ENCODE measurements around the gene ETHE1. TPM values are rescaled to one million over a fixed set of nuclear protein-coding genes. Genes with fewer than 3 reads are reported as not detected.

Gene ETHE1
- total RNA-seq, 1 experiment from 2014 or later: 6.7 TPM

DNA sequence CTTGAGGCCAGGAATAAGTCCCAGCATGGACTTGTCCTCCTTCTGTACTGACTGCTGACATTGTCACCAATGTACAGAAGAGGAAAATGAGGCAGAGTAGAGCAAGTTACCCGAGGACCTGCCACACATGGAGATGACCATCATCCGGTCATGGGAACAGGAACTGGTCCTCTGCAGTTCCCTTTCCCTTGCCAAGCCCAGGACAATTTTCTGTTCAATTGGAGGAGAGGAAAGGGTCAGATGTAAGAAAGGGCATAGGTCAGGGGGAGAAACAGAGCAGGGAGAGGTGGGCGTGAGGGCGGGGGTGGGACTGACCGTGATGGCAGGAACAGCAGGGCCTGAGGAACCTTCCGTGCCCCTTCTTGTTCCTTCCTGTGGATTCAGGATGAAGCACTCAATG, 41.0 kb downstream of the ETHE1 start:
- no peaks in the 10 kb centered on the region for H3K27me3 ChIP-seq (ENCODE audit: low read length)
- no peak overlapping the region for H3K4me3 ChIP-seq (ENCODE audit: low read length)
- H3K9me3 ChIP-seq (ENCODE audit: low read length): no peaks in the 10 kb centered on the region
- no peak for DNase-seq
- no peaks in the 10 kb centered on the region for H4K20me1 ChIP-seq (ENCODE audit: insufficient read depth, low read depth, low read length)
- no peak overlapping the region for H3K27ac ChIP-seq (ENCODE audit: low read length)
- H3K4me1 ChIP-seq (ENCODE audit: low read length): peaks cover 4% of the 10 kb centered on the region; the same call in 1 of the 2 replicates
- H2AFZ ChIP-seq (ENCODE audit: low read length): no peak overlapping the region
- H3K9ac ChIP-seq (ENCODE audit: low read length): no peak overlapping the region
- no peaks in the 10 kb centered on the region for H3K9me2 ChIP-seq (replicated peaks; ENCODE audit: insufficient read depth, low read length)
- H3K36me3 ChIP-seq (ENCODE audit: insufficient read depth, low read length): no peaks in the 10 kb centered on the region
- H3K4me2 ChIP-seq (ENCODE audit: low read depth, low read length, poor library complexity, severe bottlenecking): no peak overlapping the region
- no peaks in the 10 kb centered on the region for H3K79me2 ChIP-seq (ENCODE audit: low read length)

DNA sequence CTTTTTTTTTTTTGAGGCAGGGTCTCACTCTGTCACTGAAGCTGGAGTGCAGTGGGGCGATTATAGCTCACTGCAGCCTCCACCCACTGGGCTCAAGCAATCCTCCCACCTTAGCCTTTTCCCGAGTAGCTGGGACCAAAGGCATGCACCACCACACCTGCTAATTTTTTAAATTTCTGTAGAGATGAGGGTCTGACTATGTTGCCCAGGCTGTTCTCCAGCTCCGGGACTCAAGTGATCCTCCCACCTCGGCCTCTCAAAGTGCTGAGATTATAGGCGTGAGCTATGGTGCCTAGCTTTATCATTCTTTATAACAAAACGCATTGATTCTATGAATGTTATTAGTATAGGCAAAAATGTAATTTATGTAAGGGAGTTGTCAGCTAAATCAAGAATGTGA, 43.7 kb downstream of the ETHE1 start:
- Histone ChIP-seq H3K4me1 (ENCODE audit: low read length) (peaks cover 4% of the 10 kb centered on the region; the same call in 1 of the 2 replicates), H3K9me2 (replicated peaks; ENCODE audit: insufficient read depth, low read length) (no peaks in the 10 kb centered on the region), H3K9me3 (ENCODE audit: low read length) (no peaks in the 10 kb centered on the region), H3K27me3 (ENCODE audit: low read length) (no peaks in the 10 kb centered on the region), H3K9ac (ENCODE audit: low read length) (no peak overlapping the region), H2AFZ (ENCODE audit: low read length) (no peak overlapping the region), H4K20me1 (ENCODE audit: insufficient read depth, low read depth, low read length) (no peaks in the 10 kb centered on the region), H3K4me2 (ENCODE audit: low read depth, low read length, poor library complexity, severe bottlenecking) (no peak overlapping the region), H3K4me3 (ENCODE audit: low read length) (no peak overlapping the region), H3K79me2 (ENCODE audit: low read length) (no peaks in the 10 kb centered on the region), H3K27ac (ENCODE audit: low read length) (no peak overlapping the region), H3K36me3 (ENCODE audit: insufficient read depth, low read length) (no peaks in the 10 kb centered on the region)
- no peak for DNase-seq

DNA sequence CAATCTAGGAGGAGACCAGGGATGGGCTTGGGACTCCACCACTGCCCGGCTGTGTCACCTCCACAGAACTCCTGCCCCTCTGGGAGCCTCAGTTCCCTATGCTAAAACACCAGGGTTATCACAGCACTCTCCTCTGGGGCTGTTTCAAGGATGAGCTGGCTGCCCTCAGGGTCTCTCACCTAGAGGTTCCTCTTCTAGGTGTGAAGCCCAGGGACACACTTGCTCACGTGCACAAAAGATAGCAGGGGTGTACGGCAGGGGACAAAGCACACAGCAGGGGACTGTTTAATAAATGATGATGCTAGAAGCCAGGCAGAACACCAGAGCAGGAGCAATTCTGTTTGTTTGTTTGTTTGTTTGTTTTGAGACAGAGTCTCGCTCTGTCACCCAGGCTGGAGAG, 44.8 kb downstream of the ETHE1 start:
- Histone ChIP-seq H3K9ac (ENCODE audit: low read length) (no peak overlapping the region), H4K20me1 (ENCODE audit: insufficient read depth, low read depth, low read length) (no peaks in the 10 kb centered on the region), H3K9me2 (replicated peaks; ENCODE audit: insufficient read depth, low read length) (no peaks in the 10 kb centered on the region), H3K4me1 (ENCODE audit: low read length) (peaks cover 4% of the 10 kb centered on the region; the same call in 1 of the 2 replicates), H3K27ac (ENCODE audit: low read length) (no peak overlapping the region), H3K36me3 (ENCODE audit: insufficient read depth, low read length) (no peaks in the 10 kb centered on the region), H3K79me2 (ENCODE audit: low read length) (no peaks in the 10 kb centered on the region), H3K4me3 (ENCODE audit: low read length) (no peak overlapping the region), H3K27me3 (ENCODE audit: low read length) (no peaks in the 10 kb centered on the region), H3K4me2 (ENCODE audit: low read depth, low read length, poor library complexity, severe bottlenecking) (no peak overlapping the region), H2AFZ (ENCODE audit: low read length) (no peak overlapping the region), H3K9me3 (ENCODE audit: low read length) (no peaks in the 10 kb centered on the region)
- DNase-seq: no peak

DNA sequence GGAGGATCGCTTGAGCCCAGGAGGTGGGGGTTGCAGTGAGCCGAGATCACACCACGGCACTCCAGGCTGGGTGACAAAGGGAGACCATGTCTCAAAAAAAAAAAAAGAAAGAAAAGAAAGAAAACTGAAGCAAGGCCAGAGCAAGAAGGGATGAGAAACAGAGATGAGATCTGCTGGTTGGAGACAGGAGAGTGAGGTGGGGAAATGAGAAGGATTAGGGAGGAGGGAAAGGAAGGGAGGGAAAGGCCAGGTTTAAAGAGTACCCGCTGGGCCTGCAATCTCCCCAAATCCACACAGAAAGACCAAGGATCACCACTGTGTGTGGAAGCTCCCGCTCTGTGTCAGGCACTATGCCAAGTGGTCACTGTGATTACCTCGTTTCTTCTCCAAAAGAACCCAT, 45.3 kb downstream of the ETHE1 start:
- Histone ChIP-seq H3K4me3 (ENCODE audit: low read length) (no peak overlapping the region), H3K4me2 (ENCODE audit: low read depth, low read length, poor library complexity, severe bottlenecking) (no peak overlapping the region), H3K27ac (ENCODE audit: low read length) (no peak overlapping the region), H3K27me3 (ENCODE audit: low read length) (no peaks in the 10 kb centered on the region), H3K9ac (ENCODE audit: low read length) (no peak overlapping the region), H3K79me2 (ENCODE audit: low read length) (no peaks in the 10 kb centered on the region), H3K9me2 (replicated peaks; ENCODE audit: insufficient read depth, low read length) (no peaks in the 10 kb centered on the region), H3K36me3 (ENCODE audit: insufficient read depth, low read length) (no peaks in the 10 kb centered on the region), H2AFZ (ENCODE audit: low read length) (no peak overlapping the region), H3K9me3 (ENCODE audit: low read length) (no peaks in the 10 kb centered on the region), H4K20me1 (ENCODE audit: insufficient read depth, low read depth, low read length) (no peaks in the 10 kb centered on the region), H3K4me1 (ENCODE audit: low read length) (peaks cover 4% of the 10 kb centered on the region; the same call in 1 of the 2 replicates)
- no peak for DNase-seq

DNA sequence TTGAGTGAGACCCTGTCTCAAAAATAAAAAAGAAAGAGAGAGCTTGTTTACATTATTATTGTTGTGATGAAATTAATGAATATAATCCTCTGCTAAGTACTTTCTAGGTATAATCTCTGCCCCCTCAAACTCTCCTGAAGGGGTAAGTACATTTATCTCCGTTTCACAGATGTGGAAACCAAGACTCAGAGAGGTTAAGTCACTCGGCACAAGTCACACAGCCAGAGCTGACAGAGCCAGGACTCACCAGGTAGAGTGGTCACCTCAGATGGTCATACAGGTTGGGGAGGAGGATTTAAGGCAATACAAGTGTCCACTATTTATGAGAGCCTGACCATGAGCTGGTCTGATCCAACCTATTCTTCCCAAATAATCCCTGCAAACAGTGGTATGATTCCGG, 46.4 kb downstream of the ETHE1 start:
- H2AFZ ChIP-seq (ENCODE audit: low read length): no peak overlapping the region
- no peaks in the 10 kb centered on the region for H3K36me3 ChIP-seq (ENCODE audit: insufficient read depth, low read length)
- H3K4me1 ChIP-seq (ENCODE audit: low read length): peaks cover 4% of the 10 kb centered on the region; the same call in 1 of the 2 replicates
- no peak for DNase-seq
- no peaks in the 10 kb centered on the region for H3K9me2 ChIP-seq (replicated peaks; ENCODE audit: insufficient read depth, low read length)
- no peaks in the 10 kb centered on the region for H3K9me3 ChIP-seq (ENCODE audit: low read length)
- no peaks in the 10 kb centered on the region for H3K27me3 ChIP-seq (ENCODE audit: low read length)
- H3K9ac ChIP-seq (ENCODE audit: low read length): no peak overlapping the region
- no peak overlapping the region for H3K4me3 ChIP-seq (ENCODE audit: low read length)
- no peak overlapping the region for H3K4me2 ChIP-seq (ENCODE audit: low read depth, low read length, poor library complexity, severe bottlenecking)
- no peak overlapping the region for H3K27ac ChIP-seq (ENCODE audit: low read length)
- no peaks in the 10 kb centered on the region for H3K79me2 ChIP-seq (ENCODE audit: low read length)
- H4K20me1 ChIP-seq (ENCODE audit: insufficient read depth, low read depth, low read length): no peaks in the 10 kb centered on the region

DNA sequence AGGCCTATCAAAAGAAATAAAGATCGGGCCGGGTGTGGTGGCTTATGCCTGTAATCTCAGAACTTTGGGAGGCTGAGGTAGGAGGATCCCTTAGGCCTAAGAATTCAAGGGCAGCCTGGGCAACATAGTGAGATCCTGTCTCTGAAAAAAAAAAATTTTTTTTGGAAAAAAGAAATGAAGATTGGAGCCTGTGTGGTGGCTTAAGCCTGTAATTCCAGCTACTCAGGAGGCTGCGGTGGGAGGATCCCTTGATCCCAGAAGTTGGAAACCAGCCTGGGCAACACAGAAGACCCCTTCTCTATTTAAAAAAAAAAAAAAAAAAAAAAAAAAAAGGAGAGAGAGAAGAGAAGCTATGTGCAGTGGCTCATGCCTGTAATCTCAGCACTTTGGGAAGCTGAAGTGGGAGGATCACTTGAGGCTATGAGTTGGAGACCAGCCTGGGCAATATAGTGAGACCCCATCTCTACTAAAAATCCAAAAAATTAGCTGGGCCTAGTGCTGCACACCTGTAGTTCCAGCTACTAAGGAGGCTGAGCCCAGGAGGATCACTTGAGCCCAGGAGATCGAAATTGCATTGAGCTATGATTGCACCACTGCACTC, 46.9 kb downstream of the ETHE1 start:
- H3K9ac ChIP-seq (ENCODE audit: low read length): no peak overlapping the region
- no peak overlapping the region for H2AFZ ChIP-seq (ENCODE audit: low read length)
- no peaks in the 10 kb centered on the region for H3K9me2 ChIP-seq (replicated peaks; ENCODE audit: insufficient read depth, low read length)
- no peak overlapping the region for H3K4me3 ChIP-seq (ENCODE audit: low read length)
- H3K79me2 ChIP-seq (ENCODE audit: low read length): no peaks in the 10 kb centered on the region
- no peaks in the 10 kb centered on the region for H4K20me1 ChIP-seq (ENCODE audit: insufficient read depth, low read depth, low read length)
- H3K27me3 ChIP-seq (ENCODE audit: low read length): no peaks in the 10 kb centered on the region
- no peak for DNase-seq
- no peaks in the 10 kb centered on the region for H3K36me3 ChIP-seq (ENCODE audit: insufficient read depth, low read length)
- H3K4me2 ChIP-seq (ENCODE audit: low read depth, low read length, poor library complexity, severe bottlenecking): no peak overlapping the region
- no peaks in the 10 kb centered on the region for H3K9me3 ChIP-seq (ENCODE audit: low read length)
- H3K27ac ChIP-seq (ENCODE audit: low read length): no peak overlapping the region
- H3K4me1 ChIP-seq (ENCODE audit: low read length): peaks cover 4% of the 10 kb centered on the region; the same call in 1 of the 2 replicates

DNA sequence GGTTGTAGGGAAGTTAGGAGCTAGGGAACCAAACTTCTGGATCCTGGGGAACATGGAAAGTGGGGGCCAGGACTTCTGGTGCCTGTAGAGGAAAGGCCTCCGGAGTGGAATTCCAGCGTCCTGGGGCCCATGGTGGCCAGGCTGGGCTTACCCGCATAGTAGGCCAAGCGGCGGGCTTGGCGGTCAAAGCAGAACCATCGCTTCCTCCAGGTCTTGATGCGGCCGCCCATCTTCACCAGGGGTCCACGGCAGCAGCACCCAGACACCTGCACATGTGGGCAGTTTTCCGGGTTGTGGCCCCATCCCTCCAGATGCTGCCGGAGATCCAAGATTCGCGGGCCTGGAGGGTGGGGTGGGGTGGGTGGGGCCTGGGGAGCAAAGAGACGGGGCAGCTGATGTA, 47.8 kb downstream of the ETHE1 start:
- H3K27ac ChIP-seq (ENCODE audit: low read length): no peak overlapping the region
- no peak overlapping the region for H3K9ac ChIP-seq (ENCODE audit: low read length)
- no peak for DNase-seq
- no peak overlapping the region for H3K4me2 ChIP-seq (ENCODE audit: low read depth, low read length, poor library complexity, severe bottlenecking)
- H3K9me2 ChIP-seq (replicated peaks; ENCODE audit: insufficient read depth, low read length): no peaks in the 10 kb centered on the region
- H3K27me3 ChIP-seq (ENCODE audit: low read length): no peaks in the 10 kb centered on the region
- peaks cover 4% of the 10 kb centered on the region; the same call in 1 of the 2 replicates for H3K4me1 ChIP-seq (ENCODE audit: low read length)
- H3K79me2 ChIP-seq (ENCODE audit: low read length): no peaks in the 10 kb centered on the region
- H3K9me3 ChIP-seq (ENCODE audit: low read length): no peaks in the 10 kb centered on the region
- no peak overlapping the region for H2AFZ ChIP-seq (ENCODE audit: low read length)
- no peaks in the 10 kb centered on the region for H3K36me3 ChIP-seq (ENCODE audit: insufficient read depth, low read length)
- H4K20me1 ChIP-seq (ENCODE audit: insufficient read depth, low read depth, low read length): no peaks in the 10 kb centered on the region
- H3K4me3 ChIP-seq (ENCODE audit: low read length): no peak overlapping the region

DNA sequence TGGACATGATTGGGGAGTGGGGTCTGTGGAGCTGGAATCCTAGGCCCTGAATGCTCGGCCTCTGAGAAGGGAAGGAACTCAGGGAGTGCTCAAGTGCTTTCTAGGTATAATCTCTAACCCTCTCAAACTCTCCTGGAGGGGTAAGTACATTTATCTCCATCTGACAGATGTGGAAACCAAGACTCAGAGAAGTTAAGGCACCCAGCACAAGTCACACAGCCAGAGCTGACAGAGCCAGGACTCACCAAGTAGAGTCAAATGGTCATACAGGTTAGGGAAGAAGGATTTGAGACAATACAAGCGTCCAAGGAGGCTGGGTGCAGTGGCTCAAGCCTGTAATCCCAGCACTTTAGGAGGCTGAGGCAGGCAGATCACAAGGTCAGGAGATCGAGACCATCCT, 48.7 kb downstream of the ETHE1 start:
- no peak overlapping the region for H3K4me2 ChIP-seq (ENCODE audit: low read depth, low read length, poor library complexity, severe bottlenecking)
- no peaks in the 10 kb centered on the region for H3K9me2 ChIP-seq (replicated peaks; ENCODE audit: insufficient read depth, low read length)
- H2AFZ ChIP-seq (ENCODE audit: low read length): no peak overlapping the region
- H3K27ac ChIP-seq (ENCODE audit: low read length): no peak overlapping the region
- H3K4me1 ChIP-seq (ENCODE audit: low read length): no peaks in the 10 kb centered on the region
- no peaks in the 10 kb centered on the region for H3K27me3 ChIP-seq (ENCODE audit: low read length)
- no peaks in the 10 kb centered on the region for H3K79me2 ChIP-seq (ENCODE audit: low read length)
- no peaks in the 10 kb centered on the region for H3K36me3 ChIP-seq (ENCODE audit: insufficient read depth, low read length)
- H4K20me1 ChIP-seq (ENCODE audit: insufficient read depth, low read depth, low read length): no peaks in the 10 kb centered on the region
- no peaks in the 10 kb centered on the region for H3K9me3 ChIP-seq (ENCODE audit: low read length)
- no peak for DNase-seq
- no peak overlapping the region for H3K9ac ChIP-seq (ENCODE audit: low read length)
- no peak overlapping the region for H3K4me3 ChIP-seq (ENCODE audit: low read length)
